Activated T-cell treated with anti-CD3 and anti-CD28 coated beads, Interleukin-2, amount 50 U/mL, for 4 hours (primary cell): ENCODE results near the gene SFXN3. TPM values are rescaled to one million over a fixed set of nuclear protein-coding genes. Genes with fewer than 3 reads are reported as not detected.

ENCODE experiments used
- total RNA-seq, 3 donors: library from RNA; stranded (reverse); gene quantifications; one replicate each; pipeline ENCODE4 v1.2.1, GENCODE V29; 2021

Gene SFXN3
- total RNA-seq, 3 donors from 2014 or later = 8.7 to 9.8 (median 9.7) TPM

Other genes with a start within 250 kb of the SFXN3 start
- 10 to 100 TPM; 16.6 to 18.6 (median 17.6) TPM for gene SLF2, start 118.3 kb upstream of the SFXN3 start, total RNA-seq
- under 1 TPM; 0.35 to 0.69 (median 0.48) TPM for gene SEMA4G, start 61.7 kb upstream of the SFXN3 start, total RNA-seq
- gene MRPL43, start 43.7 kb upstream of the SFXN3 start, total RNA-seq = 10 to 100 TPM; 68.8 to 76.3 (median 69.3) TPM
- gene TWNK, start 43.7 kb upstream of the SFXN3 start, total RNA-seq = 10 to 100 TPM; 49.8 to 55.5 (median 55.5) TPM
- gene LZTS2, start 31.4 kb upstream of the SFXN3 start, total RNA-seq = 10 to 100 TPM in 1 of 3 donors, 1 to 10 TPM in 2; 9.3 to 10.2 (median 9.8) TPM
- under 1 TPM in 2 of 3 donors, not detected in 1; 0.05 to 0.26 TPM for gene PDZD7, start 105 bp upstream of the SFXN3 start, total RNA-seq
- under 1 TPM in 1 of 3 donors, not detected in 2; 0.19 TPM for gene KAZALD1, start 30.8 kb downstream of the SFXN3 start, total RNA-seq
- gene TLX1, start 100.1 kb downstream of the SFXN3 start, total RNA-seq = not detected
- gene LBX1, start 198.2 kb downstream of the SFXN3 start, total RNA-seq = not detected